ENCODE measurements around the gene SYNDIG1.

SYNDIG1 gene

DNA sequence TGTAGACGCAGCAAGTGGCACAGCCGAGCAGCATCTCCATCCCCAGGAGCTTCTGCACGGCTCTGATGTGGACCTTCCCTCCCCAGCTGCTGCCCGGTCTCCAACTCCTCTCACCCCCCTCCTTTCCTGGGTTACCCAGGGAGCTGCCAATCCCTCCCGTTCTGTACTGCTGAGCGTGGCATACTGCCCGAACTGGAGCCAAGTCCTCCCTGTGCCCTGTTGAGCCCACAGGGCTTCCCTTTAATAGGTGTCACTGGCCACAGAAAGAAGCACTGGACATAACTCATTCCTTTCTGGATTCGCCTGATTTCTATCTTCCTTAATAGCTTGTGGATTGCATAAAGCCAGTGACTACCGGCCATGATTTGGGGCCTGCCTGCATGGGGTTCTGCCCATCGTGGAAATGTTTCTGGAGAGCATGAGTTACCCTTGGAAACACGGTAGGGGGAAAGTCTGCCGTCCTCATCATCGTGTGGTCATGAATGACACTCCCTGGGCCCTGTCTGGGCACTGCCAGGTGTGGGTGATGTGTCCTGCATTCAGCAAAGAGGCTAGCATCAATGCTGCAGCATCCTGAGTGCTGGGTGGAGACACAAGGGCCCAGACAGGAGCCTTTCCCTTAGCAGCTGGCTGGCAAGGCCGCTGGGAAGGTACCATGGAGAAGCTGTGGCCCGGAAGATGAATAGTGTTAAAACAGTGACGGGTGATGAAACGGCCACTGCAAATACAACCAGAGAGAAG, 189.7 kb downstream of the SYNDIG1 start:
- no CpG with 5 or more reads among the region's 17 CpGs for WGBS (ENCODE audit: extremely low coverage, insufficient coverage, insufficient read length)
- H4K91ac ChIP-seq (ENCODE audit: low read depth, low read length), result no peak overlapping the region
- no peak overlapping the region for H3K18ac ChIP-seq (ENCODE audit: low read length)
- no peak for DNase-seq
- H3K9me3 ChIP-seq (ENCODE audit: insufficient read depth, low read depth, low read length), result peaks cover 6% of the 10 kb centered on the region
- no peak overlapping the region for H2BK12ac ChIP-seq (ENCODE audit: low read length)
- no peak overlapping the region for H3K9ac ChIP-seq (ENCODE audit: low read length)
- no peak overlapping the region for H3K4me3 ChIP-seq (ENCODE audit: low read depth, low read length)
- no peak overlapping the region for H3K4me2 ChIP-seq (ENCODE audit: low read length)
- H3K36me3 ChIP-seq (ENCODE audit: control insufficient read depth in 1 of 2, insufficient read depth in 2 of 2, low read length in 2 of 2), result no peaks in the 10 kb centered on the region
- peaks cover 0 to 3% of the 10 kb centered on the region in 2 experiments for H3K4me1 ChIP-seq (ENCODE audit: control insufficient read depth in 1 of 2, insufficient read depth in 2 of 2, low read length in 2 of 2)
- H3K27ac ChIP-seq (ENCODE audit: low read depth, low read length), result no peak overlapping the region
- no peak overlapping the region for H3K4ac ChIP-seq (ENCODE audit: low read depth, low read length)
- H4K8ac ChIP-seq (ENCODE audit: low read depth, low read length), result no peak overlapping the region
- H3K79me1 ChIP-seq (ENCODE audit: low read length), result no peaks in the 10 kb centered on the region
- H3K79me2 ChIP-seq (ENCODE audit: control insufficient read depth, insufficient read depth, low read length, poor library complexity), result no peaks in the 10 kb centered on the region
- H2AFZ ChIP-seq (ENCODE audit: insufficient read depth, low read length, poor library complexity), result no peak overlapping the region
- H3K27me3 ChIP-seq (ENCODE audit: insufficient read depth, low read length), result no peaks in the 10 kb centered on the region
- no peak overlapping the region for H4K12ac ChIP-seq (ENCODE audit: low read depth, low read length)
- no peak overlapping the region for H2AK5ac ChIP-seq (ENCODE audit: low read length)
- H2BK120ac ChIP-seq (ENCODE audit: insufficient read depth, low read length, poor library complexity), result no peak overlapping the region
- no peak overlapping the region for H3K14ac ChIP-seq (ENCODE audit: low read length)
- no peak overlapping the region for H2BK5ac ChIP-seq (ENCODE audit: low read depth, low read length, poor library complexity)
- no peak overlapping the region for H3K23ac ChIP-seq (ENCODE audit: low read length)

- Histone ChIP-seq H3K36me3 (ENCODE audit: control insufficient read depth in 1 of 2, insufficient read depth in 2 of 2, low read length in 2 of 2) (no peaks in the 10 kb centered on the region), H3K4ac (ENCODE audit: low read depth, low read length) (no peak overlapping the region)
- WGBS (ENCODE audit: extremely low coverage, insufficient coverage, insufficient read length), result no CpG with 5 or more reads among the region's 6 CpGs
Observed at GRCh38 chr20:24659835-24660234, 190.4 kb downstream of the SYNDIG1 start.

GRCh38 chr20:24660651-24661050, 191.2 kb downstream of the SYNDIG1 start:
- WGBS (ENCODE audit: extremely low coverage, insufficient coverage, insufficient read length), result no CpG with 5 or more reads among the region's 8 CpGs

More at GRCh38 chr20:24659835-24660234, 190.4 kb downstream of the SYNDIG1 start:
- H2AK5ac ChIP-seq (ENCODE audit: low read length), result no peak overlapping the region
- no peaks in the 10 kb centered on the region for H3K27me3 ChIP-seq (ENCODE audit: insufficient read depth, low read length)
- no peak overlapping the region for H3K4me2 ChIP-seq (ENCODE audit: low read length)
- no peak overlapping the region for H3K4me3 ChIP-seq (ENCODE audit: low read depth, low read length)
- H3K14ac ChIP-seq (ENCODE audit: low read length), result no peak overlapping the region
- no peak overlapping the region for H3K9ac ChIP-seq (ENCODE audit: low read length)
- H3K4me1 ChIP-seq (ENCODE audit: control insufficient read depth in 1 of 2, insufficient read depth in 2 of 2, low read length in 2 of 2), result peaks cover 0 to 3% of the 10 kb centered on the region in 2 experiments
- H3K79me2 ChIP-seq (ENCODE audit: control insufficient read depth, insufficient read depth, low read length, poor library complexity), result no peaks in the 10 kb centered on the region
- no peaks in the 10 kb centered on the region for H3K79me1 ChIP-seq (ENCODE audit: low read length)
- no peak overlapping the region for H4K91ac ChIP-seq (ENCODE audit: low read depth, low read length)
- H3K27ac ChIP-seq (ENCODE audit: low read depth, low read length), result no peak overlapping the region
- H2BK12ac ChIP-seq (ENCODE audit: low read length), result no peak overlapping the region
- no peak overlapping the region for H2BK120ac ChIP-seq (ENCODE audit: insufficient read depth, low read length, poor library complexity)
- no peak overlapping the region for H4K12ac ChIP-seq (ENCODE audit: low read depth, low read length)
- no peak overlapping the region for H2AFZ ChIP-seq (ENCODE audit: insufficient read depth, low read length, poor library complexity)
- H2BK5ac ChIP-seq (ENCODE audit: low read depth, low read length, poor library complexity), result no peak overlapping the region
- no peak overlapping the region for H3K23ac ChIP-seq (ENCODE audit: low read length)
- H4K8ac ChIP-seq (ENCODE audit: low read depth, low read length), result no peak overlapping the region
- H3K9me3 ChIP-seq (ENCODE audit: insufficient read depth, low read depth, low read length), result peaks cover 6% of the 10 kb centered on the region
- DNase-seq, result no peak
- H3K18ac ChIP-seq (ENCODE audit: low read length), result no peak overlapping the region

DNA sequence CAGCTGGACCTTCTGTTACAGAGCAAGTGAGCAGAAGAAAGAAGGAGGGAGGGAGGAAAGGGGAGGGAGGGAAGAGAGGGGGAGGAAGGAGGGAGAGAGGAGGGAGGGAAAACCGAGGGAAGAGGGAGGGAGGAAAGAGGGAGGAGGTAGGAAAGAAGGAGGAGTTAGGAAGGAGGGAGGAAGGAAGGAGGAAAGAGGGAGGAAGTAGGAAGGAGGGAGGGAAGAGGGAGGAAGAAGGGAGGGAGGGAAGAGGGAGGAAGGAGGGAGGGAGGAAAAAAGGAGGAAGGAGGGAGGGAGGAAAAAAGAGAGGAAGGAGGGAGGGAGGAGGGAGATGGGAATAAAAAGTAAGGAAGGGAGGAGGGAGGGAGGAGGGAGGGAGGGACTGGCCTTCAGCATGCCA, 191.8 kb downstream of the SYNDIG1 start:
- 100% methylated on average over 1 of the region's 1 CpG for WGBS (ENCODE audit: extremely low coverage, insufficient coverage, insufficient read length)
- H3K4me1 ChIP-seq (ENCODE audit: control insufficient read depth in 1 of 2, insufficient read depth in 2 of 2, low read length in 2 of 2), result peaks cover 0 to 3% of the 10 kb centered on the region in 2 experiments
- peaks cover 6% of the 10 kb centered on the region for H3K9me3 ChIP-seq (ENCODE audit: insufficient read depth, low read depth, low read length)
- no peak overlapping the region for H3K14ac ChIP-seq (ENCODE audit: low read length)
- H3K79me1 ChIP-seq (ENCODE audit: low read length), result no peaks in the 10 kb centered on the region
- no peak overlapping the region for H3K27ac ChIP-seq (ENCODE audit: low read depth, low read length)
- no peak overlapping the region for H2AFZ ChIP-seq (ENCODE audit: insufficient read depth, low read length, poor library complexity)
- no peak overlapping the region for H4K12ac ChIP-seq (ENCODE audit: low read depth, low read length)
- H3K4me3 ChIP-seq (ENCODE audit: low read depth, low read length), result no peak overlapping the region
- H3K18ac ChIP-seq (ENCODE audit: low read length), result no peak overlapping the region
- H2BK120ac ChIP-seq (ENCODE audit: insufficient read depth, low read length, poor library complexity), result no peak overlapping the region
- H3K23ac ChIP-seq (ENCODE audit: low read length), result no peak overlapping the region
- no peak overlapping the region for H2BK12ac ChIP-seq (ENCODE audit: low read length)
- no peak overlapping the region for H3K4ac ChIP-seq (ENCODE audit: low read depth, low read length)
- no peak overlapping the region for H4K91ac ChIP-seq (ENCODE audit: low read depth, low read length)
- no peak overlapping the region for H2BK5ac ChIP-seq (ENCODE audit: low read depth, low read length, poor library complexity)
- no peak overlapping the region for H3K4me2 ChIP-seq (ENCODE audit: low read length)
- no peak for DNase-seq
- H2AK5ac ChIP-seq (ENCODE audit: low read length), result no peak overlapping the region
- H3K36me3 ChIP-seq (ENCODE audit: control insufficient read depth in 1 of 2, insufficient read depth in 2 of 2, low read length in 2 of 2), result no peaks in the 10 kb centered on the region
- H3K9ac ChIP-seq (ENCODE audit: low read length), result no peak overlapping the region
- no peaks in the 10 kb centered on the region for H3K27me3 ChIP-seq (ENCODE audit: insufficient read depth, low read length)
- H3K79me2 ChIP-seq (ENCODE audit: control insufficient read depth, insufficient read depth, low read length, poor library complexity), result no peaks in the 10 kb centered on the region
- no peak overlapping the region for H4K8ac ChIP-seq (ENCODE audit: low read depth, low read length)

More at GRCh38 chr20:24660651-24661050, 191.2 kb downstream of the SYNDIG1 start:
- Histone ChIP-seq H2AFZ (ENCODE audit: insufficient read depth, low read length, poor library complexity) (no peak overlapping the region), H2BK120ac (ENCODE audit: insufficient read depth, low read length, poor library complexity) (no peak overlapping the region), H3K36me3 (ENCODE audit: control insufficient read depth in 1 of 2, insufficient read depth in 2 of 2, low read length in 2 of 2) (no peaks in the 10 kb centered on the region), H3K27me3 (ENCODE audit: insufficient read depth, low read length) (no peaks in the 10 kb centered on the region), H3K79me1 (ENCODE audit: low read length) (no peaks in the 10 kb centered on the region), H3K18ac (ENCODE audit: low read length) (no peak overlapping the region), H3K4me2 (ENCODE audit: low read length) (no peak overlapping the region), H3K4ac (ENCODE audit: low read depth, low read length) (no peak overlapping the region), H2BK12ac (ENCODE audit: low read length) (no peak overlapping the region), H4K12ac (ENCODE audit: low read depth, low read length) (no peak overlapping the region), H3K9me3 (ENCODE audit: insufficient read depth, low read depth, low read length) (peaks cover 6% of the 10 kb centered on the region), H3K9ac (ENCODE audit: low read length) (no peak overlapping the region), H3K27ac (ENCODE audit: low read depth, low read length) (no peak overlapping the region), H3K4me1 (ENCODE audit: control insufficient read depth in 1 of 2, insufficient read depth in 2 of 2, low read length in 2 of 2) (peaks cover 0 to 3% of the 10 kb centered on the region in 2 experiments), H3K79me2 (ENCODE audit: control insufficient read depth, insufficient read depth, low read length, poor library complexity) (no peaks in the 10 kb centered on the region), H3K23ac (ENCODE audit: low read length) (no peak overlapping the region), H4K8ac (ENCODE audit: low read depth, low read length) (no peak overlapping the region), H2AK5ac (ENCODE audit: low read length) (no peak overlapping the region), H4K91ac (ENCODE audit: low read depth, low read length) (no peak overlapping the region), H3K14ac (ENCODE audit: low read length) (no peak overlapping the region), H2BK5ac (ENCODE audit: low read depth, low read length, poor library complexity) (no peak overlapping the region), H3K4me3 (ENCODE audit: low read depth, low read length) (no peak overlapping the region)
- DNase-seq, result no peak
